ENCODE measurements around the gene CYGB. TPM values are rescaled to one million over a fixed set of nuclear protein-coding genes. Genes with fewer than 3 reads are reported as not detected.

CYGB gene
- total and polyA plus RNA-seq, 2 of the 13 experiments (the other 11 are each of a cell fraction or from before 2014, with no cell fraction given), result 18.9 to 27.1 TPM

GRCh38 chr17:76569607-76570279 is 32.2 kb upstream of the CYGB start (continued):
- TF ChIP-seq ZNF569 (CRISPR knock-in tag; IDR thresholded peaks at IDR 0.05; ENCODE audit: borderline replicate concordance) (no peak), UBTF (CRISPR knock-in tag; IDR thresholded peaks at IDR 0.05) (peak; percentile 58), RCOR2 (CRISPR knock-in tag; IDR thresholded peaks at IDR 0.05) (0 out of 2 replicates have a peak, but pooled peaks have one; percentile 72), ZNF709 (CRISPR knock-in tag; IDR thresholded peaks at IDR 0.05) (no peak), ZNF335 (CRISPR knock-in tag; IDR thresholded peaks at IDR 0.05) (no peak), FOSL2 (CRISPR knock-in tag; IDR thresholded peaks at IDR 0.05) (peak; percentile 49), SKI (IDR thresholded peaks at IDR 0.05; ENCODE audit: partially characterized antibody) (peak; percentile 32), PRDM10 (CRISPR knock-in tag; IDR thresholded peaks at IDR 0.05; ENCODE audit: low read depth) (0 out of 2 replicates have a peak, but pooled peaks have one; percentile 28), ZNF275 (CRISPR knock-in tag; IDR thresholded peaks at IDR 0.05; ENCODE audit: borderline replicate concordance) (no peak), ZNF280D (CRISPR knock-in tag; IDR thresholded peaks at IDR 0.05) (no peak), ZBTB7B (CRISPR knock-in tag; IDR thresholded peaks at IDR 0.05) (peak; percentile 81), SP5 (CRISPR knock-in tag; IDR thresholded peaks at IDR 0.05; ENCODE audit: borderline replicate concordance, low read depth) (peak; percentile 49; the same call in 1 of the 2 replicates), ZFP1 (CRISPR knock-in tag; IDR thresholded peaks at IDR 0.05) (0 out of 2 replicates have a peak, but pooled peaks have one; percentile 76), MNT (IDR thresholded peaks at IDR 0.05) (no peak), TEAD3 (CRISPR knock-in tag; optimal IDR thresholded peaks at IDR 0.05; ENCODE audit: borderline replicate concordance) (peak; percentile 21), SNAPC2 (CRISPR knock-in tag; IDR thresholded peaks at IDR 0.05) (no peak), NR0B2 (CRISPR knock-in tag; IDR thresholded peaks at IDR 0.05) (0 out of 2 replicates have a peak, but pooled peaks have one; percentile 26)
